B cell (primary cell): ENCODE measurements around the gene FBH1. TPM values are rescaled to one million over a fixed set of nuclear protein-coding genes. Genes with fewer than 3 reads are reported as not detected.

Experiments used
- ATAC-seq: fragments of 200-7000 bp; cut with Tn5 transposase; one replicate; pipeline ENCODE4 v1.10.0; 2021; ENCODE audit warnings: low read depth, mild to moderate bottlenecking, moderate number of reproducible peaks, moderate library complexity
- CTCF ChIA-PET: fragments of 350-600 bp; sonication (Branson Sonifier 250); formaldehyde crosslinking; loops from one replicate; lab custom pipeline; 2021; ENCODE audit warnings: antibody characterized with exemption, inconsistent platforms; lab: Charles Lee
- POLR2A ChIA-PET: fragments of 350-600 bp; sonication (Branson Sonifier 250); formaldehyde crosslinking; loops from one replicate; lab custom pipeline; 2021; ENCODE audit warnings: antibody characterized with exemption; lab: Charles Lee
- DNase-seq: peaks from one replicate; pipeline ENCODE4 v3.0.0; 2013
- H2AFZ ChIP-seq: 2 replicates; pipeline ENCODE4 v1.6.1; 2012; ENCODE audit warnings: mild to moderate bottlenecking, low read depth, low read length; ENCODE audit not compliant: insufficient read depth, poor library complexity, severe bottlenecking
- H3K27ac ChIP-seq, 2 donors: 1 replicate in 1 of 2; 2 replicates in 1 of 2; pipeline ENCODE4 v1.5.1; 2012 to 2013; ENCODE audit warnings: low read length in 2 of 2, mild to moderate bottlenecking in 2 of 2, moderate library complexity in 1 of 2
- H3K27me3 ChIP-seq, 4 experiments: fragments of 200-600 bp in 1 of 4; sonication (generic) in 1 of 4; replicated peaks in 1 of 4; 1 replicate in 2 of 4; 2 replicates in 2 of 4; pipeline versions ENCODE4 v1.6.1 to v1.7.0; 2013 to 2016; ENCODE audit warnings: low read length in 3 of 4, mild to moderate bottlenecking in 2 of 4, mixed read lengths in 1 of 4, moderate library complexity in 1 of 4; ENCODE audit not compliant: insufficient read depth in 4 of 4, control insufficient read depth in 3 of 4; ENCODE audit errors: control extremely low read depth in 1 of 4
- H3K36me3 ChIP-seq, 2 experiments: replicated peaks in 1 of 2; 1 replicate in 1 of 2; 2 replicates in 1 of 2; pipeline versions ENCODE4 v1.6.1 to v1.7.1; 2013; ENCODE audit warnings: low read length in 1 of 2; ENCODE audit not compliant: insufficient read depth in 2 of 2, control insufficient read depth in 1 of 2; ENCODE audit errors: control extremely low read depth in 1 of 2, extremely low read depth in 1 of 2
- H3K4me1 ChIP-seq, 2 donors: fragments of 200-600 bp in 1 of 2; sonication (generic) in 1 of 2; 1 replicate in 1 of 2; 2 replicates in 1 of 2; pipeline versions ENCODE4 v1.5.1 to v1.6.1; 2013 to 2017; ENCODE audit warnings: low read length in 2 of 2; ENCODE audit not compliant: control insufficient read depth in 2 of 2, insufficient read depth in 2 of 2
- H3K4me2 ChIP-seq: replicated peaks from 2 replicates; pipeline ENCODE3; 2012; ENCODE audit warnings: mild to moderate bottlenecking, low read depth, low read length; ENCODE audit not compliant: poor library complexity, severe bottlenecking
- H3K4me3 ChIP-seq, 5 experiments: fragments of 200-600 bp in 1 of 5; sonication (generic) in 1 of 5; 1 replicate in 3 of 5; 2 replicates in 2 of 5; pipeline versions ENCODE4 v1.5.1 to v1.7.0; 2011 to 2016; ENCODE audit warnings: low read length in 4 of 5, mild to moderate bottlenecking in 4 of 5, low read depth in 2 of 5, control low read depth in 1 of 5, moderate library complexity in 1 of 5; ENCODE audit not compliant: insufficient read depth in 1 of 5; ENCODE audit errors: control extremely low read depth in 1 of 5, extremely low read depth in 1 of 5
- H3K79me2 ChIP-seq: fragments of 200-600 bp; sonication (generic); one replicate; pipeline ENCODE4 v1.6.0; 2016; ENCODE audit warnings: low read length; ENCODE audit not compliant: control insufficient read depth, insufficient read depth
- H3K9ac ChIP-seq: fragments of 200-600 bp; sonication (generic); 2 replicates; pipeline ENCODE4 v1.6.1; 2017; ENCODE audit warnings: mild to moderate bottlenecking, low read length, moderate library complexity
- H3K9me3 ChIP-seq, 3 donors: one replicate each; pipeline versions ENCODE4 v1.6.1 to v1.7.1; 2013; ENCODE audit warnings: low read length in 2 of 3; ENCODE audit not compliant: control insufficient read depth in 2 of 3, insufficient read depth in 1 of 3; ENCODE audit errors: control extremely low read depth in 1 of 3
- H4K20me1 ChIP-seq: 2 replicates; pipeline ENCODE4 v1.6.0; 2012; ENCODE audit warnings: mild to moderate bottlenecking, low read length; ENCODE audit not compliant: insufficient read depth, control insufficient read depth, poor library complexity, severe bottlenecking
- H3K27ac Mint-ChIP-seq: one replicate; pipeline ENCODE4 v1.8.0; 2021; ENCODE audit warnings: mixed read lengths
- H3K27me3 Mint-ChIP-seq: one replicate; pipeline ENCODE4 v1.8.0; 2021; ENCODE audit warnings: mixed read lengths
- H3K4me1 Mint-ChIP-seq: one replicate; pipeline ENCODE4 v1.8.0; 2021; ENCODE audit warnings: mixed read lengths
- H3K4me3 Mint-ChIP-seq: one replicate; pipeline ENCODE4 v1.8.0; 2021; ENCODE audit warnings: mixed read lengths
- H3K9me3 Mint-ChIP-seq: one replicate; pipeline ENCODE4 v1.8.0; 2022; ENCODE audit warnings: mixed read lengths; ENCODE audit not compliant: insufficient read depth
- EZH2 ChIP-seq: IDR thresholded peaks from 2 replicates; pipeline ENCODE4 v1.6.1; 2012; ENCODE audit warnings: borderline replicate concordance, low read depth, mild to moderate bottlenecking, moderate library complexity, low read length; ENCODE audit not compliant: insufficient read depth, poor library complexity, severe bottlenecking
- WGBS: methylation state at CpG from one replicate; pipeline ENCODE4 v1.1.5; 2013; ENCODE audit warnings: missing lambda C conversion rate; ENCODE audit not compliant: insufficient coverage; 5-methylcytosine and 5-hydroxymethylcytosine counted together
- intact Hi-C: fragments of 100-400 bp; cut with micrococcal nuclease; formaldehyde crosslinking; loops from one replicate; pipeline ENCODE4 v1.10.0; 2022
- polyA minus RNA-seq: library from RNA; depleted of rRNA, polyadenylated mRNA; stranded (reverse); fragments of >200 nt; gene quantifications from 2 replicates; pipeline ENCODE4 v1.2.3, GENCODE V29; 2012
- polyA plus RNA-seq: library from polyadenylated mRNA; depleted of rRNA; stranded (reverse); fragments of >200 nt; gene quantifications from 2 replicates; pipeline ENCODE4 v1.2.3, GENCODE V29; 2012
- total RNA-seq, 2 donors: library from RNA; stranded (reverse); fragments of 120-200 nt in 1 of 2; gene quantifications; 1 replicate in 1 of 2; 2 replicates in 1 of 2; pipeline versions ENCODE4 v1.2.3 to v1.2.4, GENCODE V29; 2013 to 2022
- TF ChIP-seq, protein P1 (sequence below): fragments of 200-600 bp; IDR thresholded peaks from one replicate; pipeline ENCODE4 v1.8.0; 2022; ENCODE audit warnings: antibody characterized with exemption, mild to moderate bottlenecking

Gene FBH1
- total RNA-seq, result 129 and 138 TPM in 2 replicates
- total RNA-seq (2013), result 94.0 TPM
- polyA plus RNA-seq, result 86.4 and 126 TPM in 2 replicates
- 94.0 and 108 TPM in 2 replicates for polyA minus RNA-seq

GRCh38 chr10:5889624-5890451 lies at the start of gene FBH1, which contains the start of gene ANKRD16:
Gene FBH1, plus strand, starts transcription at chr10:5890243. Its CDS starts 103 bp downstream, at chr10:5890346.
Gene ANKRD16, minus strand, starts transcription at chr10:5889893. Its CDS starts 539 bp downstream, at chr10:5889354.
- CTCF ChIA-PET, result interaction anchor here (0.6 to 3.5 kb wide), 17 partner anchors 12 to 441 kb away, joined by 3 to 25 read pairs (median 3); partner anchors contain the start of gene IL15RA
- Histone ChIP-seq H3K36me3 (peaks cover 0 to 23% of the 10 kb centered on the region in 2 experiments), H2AFZ (peak within 1 kb of the TSS; percentile 93), H3K27me3 (no peaks in the 10 kb centered on the region), H3K4me3 (peak within 1 kb of the TSS; percentile 51 to 88 (median 77)), H3K79me2 (peaks cover 67% of the 10 kb centered on the region), H3K27ac (peak within 1 kb of the TSS; percentile 48 to 77), H3K4me1 (peaks cover 28 to 33% of the 10 kb centered on the region in 2 donors), H3K9ac (peak within 1 kb of the TSS; percentile 82), H3K9me3 (no peaks in the 10 kb centered on the region), H4K20me1 (peaks cover 33% of the 10 kb centered on the region), H3K4me2 (peak within 1 kb of the TSS; percentile 99)
- H3K4me3 Mint-ChIP-seq, result peak within 1 kb of the TSS; percentile 94
- TF ChIP-seq, protein P1, sequence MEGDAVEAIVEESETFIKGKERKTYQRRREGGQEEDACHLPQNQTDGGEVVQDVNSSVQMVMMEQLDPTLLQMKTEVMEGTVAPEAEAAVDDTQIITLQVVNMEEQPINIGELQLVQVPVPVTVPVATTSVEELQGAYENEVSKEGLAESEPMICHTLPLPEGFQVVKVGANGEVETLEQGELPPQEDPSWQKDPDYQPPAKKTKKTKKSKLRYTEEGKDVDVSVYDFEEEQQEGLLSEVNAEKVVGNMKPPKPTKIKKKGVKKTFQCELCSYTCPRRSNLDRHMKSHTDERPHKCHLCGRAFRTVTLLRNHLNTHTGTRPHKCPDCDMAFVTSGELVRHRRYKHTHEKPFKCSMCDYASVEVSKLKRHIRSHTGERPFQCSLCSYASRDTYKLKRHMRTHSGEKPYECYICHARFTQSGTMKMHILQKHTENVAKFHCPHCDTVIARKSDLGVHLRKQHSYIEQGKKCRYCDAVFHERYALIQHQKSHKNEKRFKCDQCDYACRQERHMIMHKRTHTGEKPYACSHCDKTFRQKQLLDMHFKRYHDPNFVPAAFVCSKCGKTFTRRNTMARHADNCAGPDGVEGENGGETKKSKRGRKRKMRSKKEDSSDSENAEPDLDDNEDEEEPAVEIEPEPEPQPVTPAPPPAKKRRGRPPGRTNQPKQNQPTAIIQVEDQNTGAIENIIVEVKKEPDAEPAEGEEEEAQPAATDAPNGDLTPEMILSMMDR, result no peak
- no peak for TF ChIP-seq EZH2
- peak; percentile 84 for ATAC-seq
- intact Hi-C loops, result loop anchor here (1.0 to 5.0 kb wide), 8 partner anchors 17 to 263 kb away; partner anchors contain the start of genes GDI2, IL15RA and TASOR2
- no peaks in the 10 kb centered on the region for H3K9me3 Mint-ChIP-seq
- peak within 1 kb of the TSS; percentile 88 for H3K27ac Mint-ChIP-seq
- under 1% methylated on average over 109 of the region's 109 CpGs for WGBS
- peak; percentile 99 for DNase-seq
- POLR2A ChIA-PET, result interaction anchor here (0.5 to 1.8 kb wide), 11 partner anchors 13 to 205 kb away, joined by 3 to 17 read pairs (median 4); partner anchors contain the start of genes GDI2, IL2RA and TASOR2
- peaks cover 58% of the 10 kb centered on the region for H3K4me1 Mint-ChIP-seq
- H3K27me3 Mint-ChIP-seq, result no peaks in the 10 kb centered on the region
